ENCODE results near the gene PDK2.

Gene PDK2

DNA sequence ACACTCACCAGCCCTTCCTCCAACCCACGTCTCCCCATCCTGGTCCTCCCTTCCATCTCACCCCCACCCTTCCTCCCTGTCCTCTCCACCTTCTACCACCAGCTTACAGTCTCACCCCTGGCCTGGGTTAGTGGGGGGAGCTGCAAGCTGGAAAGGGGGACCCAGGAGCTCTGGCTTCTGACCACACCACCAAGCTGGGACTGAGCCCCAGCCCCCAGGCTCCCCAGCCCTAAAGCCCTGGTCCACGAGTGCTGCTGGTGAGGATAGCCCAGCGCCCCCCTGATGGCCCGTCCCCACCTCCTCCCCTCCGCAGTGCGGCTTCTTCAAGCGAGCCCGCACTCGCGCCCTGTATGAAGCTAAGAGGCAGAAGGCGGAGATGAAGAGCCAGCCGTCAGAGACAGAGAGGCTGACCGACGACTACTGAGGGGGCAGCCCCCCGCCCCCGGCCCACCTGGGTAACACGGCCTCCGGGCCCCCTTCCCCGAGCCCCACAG, 7.2 kb upstream of the PDK2 start:
- no peak overlapping the region for H3K4me3 ChIP-seq (ENCODE audit: low read depth, low read length)
- TF ChIP-seq, protein P1, sequence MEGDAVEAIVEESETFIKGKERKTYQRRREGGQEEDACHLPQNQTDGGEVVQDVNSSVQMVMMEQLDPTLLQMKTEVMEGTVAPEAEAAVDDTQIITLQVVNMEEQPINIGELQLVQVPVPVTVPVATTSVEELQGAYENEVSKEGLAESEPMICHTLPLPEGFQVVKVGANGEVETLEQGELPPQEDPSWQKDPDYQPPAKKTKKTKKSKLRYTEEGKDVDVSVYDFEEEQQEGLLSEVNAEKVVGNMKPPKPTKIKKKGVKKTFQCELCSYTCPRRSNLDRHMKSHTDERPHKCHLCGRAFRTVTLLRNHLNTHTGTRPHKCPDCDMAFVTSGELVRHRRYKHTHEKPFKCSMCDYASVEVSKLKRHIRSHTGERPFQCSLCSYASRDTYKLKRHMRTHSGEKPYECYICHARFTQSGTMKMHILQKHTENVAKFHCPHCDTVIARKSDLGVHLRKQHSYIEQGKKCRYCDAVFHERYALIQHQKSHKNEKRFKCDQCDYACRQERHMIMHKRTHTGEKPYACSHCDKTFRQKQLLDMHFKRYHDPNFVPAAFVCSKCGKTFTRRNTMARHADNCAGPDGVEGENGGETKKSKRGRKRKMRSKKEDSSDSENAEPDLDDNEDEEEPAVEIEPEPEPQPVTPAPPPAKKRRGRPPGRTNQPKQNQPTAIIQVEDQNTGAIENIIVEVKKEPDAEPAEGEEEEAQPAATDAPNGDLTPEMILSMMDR (IDR thresholded peaks at IDR 0.05; ENCODE audit: control insufficient read depth, extremely low read depth, insufficient read depth) = no peak
- DNase-seq (ENCODE audit: low read depth) = no peak

DNA sequence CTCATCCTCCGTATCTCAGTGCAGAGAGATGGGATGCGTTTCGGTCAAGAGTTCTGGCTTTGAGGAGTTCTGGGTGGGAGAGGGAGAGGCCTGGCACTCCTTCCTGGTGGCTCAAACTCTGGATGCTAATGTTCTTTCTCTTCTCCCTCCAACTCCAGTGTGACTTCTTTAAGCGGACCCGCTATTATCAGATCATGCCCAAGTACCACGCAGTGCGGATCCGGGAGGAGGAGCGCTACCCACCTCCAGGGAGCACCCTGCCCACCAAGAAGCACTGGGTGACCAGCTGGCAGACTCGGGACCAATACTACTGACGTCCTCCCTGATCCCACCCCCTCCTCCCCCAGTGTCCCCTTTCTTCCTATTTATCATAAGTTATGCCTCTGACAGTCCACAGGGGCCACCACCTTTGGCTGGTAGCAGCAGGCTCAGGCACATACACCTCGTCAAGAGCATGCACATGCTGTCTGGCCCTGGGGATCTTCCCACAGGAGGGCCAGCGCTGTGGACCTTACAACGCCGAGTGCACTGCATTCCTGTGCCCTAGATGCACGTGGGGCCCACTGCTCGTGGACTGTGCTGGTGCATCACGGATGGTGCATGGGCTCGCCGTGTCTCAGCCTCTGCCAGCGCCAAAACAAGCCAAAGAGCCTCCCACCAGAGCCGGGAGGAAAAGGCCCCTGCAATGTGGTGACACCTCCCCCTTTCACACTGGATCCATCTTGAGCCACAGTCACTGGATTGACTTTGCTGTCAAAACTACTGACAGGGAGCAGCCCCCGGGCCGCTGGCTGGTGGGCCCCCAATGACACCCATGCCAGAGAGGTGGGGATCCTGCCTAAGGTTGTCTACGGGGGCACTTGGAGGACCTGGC, 6.0 kb upstream of the PDK2 start:
- H3K4me3 ChIP-seq (ENCODE audit: low read depth, low read length) = no peak overlapping the region
- TF ChIP-seq, protein P1 (IDR thresholded peaks at IDR 0.05; ENCODE audit: control insufficient read depth, extremely low read depth, insufficient read depth) = no peak
- DNase-seq (ENCODE audit: low read depth) = no peak

DNA sequence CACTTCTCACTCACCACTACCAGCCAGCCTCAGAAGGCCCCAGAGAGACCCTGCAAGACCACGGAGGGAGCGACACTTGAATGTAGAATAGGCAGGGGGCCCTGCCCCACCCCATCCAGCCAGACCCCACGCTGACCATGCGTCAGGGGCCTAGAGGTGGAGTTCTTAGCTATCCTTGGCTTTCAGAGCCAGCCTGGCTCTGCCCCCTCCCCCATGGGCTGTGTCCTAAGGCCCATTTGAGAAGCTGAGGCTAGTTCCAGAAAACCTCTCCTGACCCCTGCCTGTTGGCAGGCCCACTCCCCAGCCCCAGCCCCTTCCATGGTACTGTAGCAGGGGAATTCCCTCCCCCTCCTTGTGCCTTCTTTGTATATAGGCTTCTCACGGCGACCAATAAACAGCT, 5.1 kb upstream of the PDK2 start:
- TF ChIP-seq, protein P1 (IDR thresholded peaks at IDR 0.05; ENCODE audit: control insufficient read depth, extremely low read depth, insufficient read depth) = no peak
- no peak overlapping the region for H3K4me3 ChIP-seq (ENCODE audit: low read depth, low read length)
- DNase-seq (ENCODE audit: low read depth) = no peak

DNA sequence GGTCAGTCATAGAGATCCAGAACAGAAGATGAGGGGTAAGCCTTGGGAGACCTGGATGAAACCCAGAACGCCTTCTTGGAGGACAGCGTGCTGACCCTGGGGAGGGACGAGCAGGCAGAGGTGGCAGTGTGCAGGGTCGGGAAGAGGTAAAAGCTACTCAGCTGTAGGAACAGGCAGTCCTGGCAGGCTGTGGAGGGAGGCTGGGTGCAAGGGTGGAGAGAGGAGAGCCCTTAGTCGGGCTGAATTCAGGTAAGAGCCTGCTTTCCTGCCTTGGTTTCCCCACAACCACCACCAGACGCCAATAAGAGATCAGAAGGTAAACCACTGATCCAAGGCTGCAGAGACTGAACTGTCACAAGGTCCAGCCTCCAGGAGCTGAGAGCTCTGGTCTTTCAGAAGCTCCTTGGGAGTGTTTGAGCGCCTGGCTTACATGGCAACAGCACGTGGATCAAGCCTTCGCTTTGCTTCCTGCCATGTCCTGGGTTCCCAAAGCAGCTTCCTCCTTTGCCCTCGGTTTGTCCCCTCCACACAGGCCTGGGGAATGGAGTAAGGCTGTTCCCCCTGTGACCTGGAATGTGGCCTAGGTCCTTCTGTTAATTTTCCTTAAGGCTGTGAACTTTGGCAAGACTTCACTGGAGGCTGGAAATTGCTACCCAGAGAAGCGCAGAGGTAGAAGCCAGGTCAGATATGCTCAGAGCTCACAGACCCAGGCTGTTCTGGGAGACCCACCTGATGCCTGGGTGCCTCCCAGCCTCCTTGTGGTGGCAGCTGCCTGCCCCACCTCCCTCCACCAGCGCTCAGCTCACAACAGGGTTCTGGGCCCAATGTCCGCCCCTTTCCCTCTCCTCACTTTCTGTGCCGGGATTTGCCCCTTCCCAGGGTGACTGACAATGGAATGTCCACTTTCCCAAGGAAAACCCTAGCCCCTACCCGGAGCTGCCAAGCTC, 3.9 kb upstream of the PDK2 start:
- no peak overlapping the region for H3K4me3 ChIP-seq (ENCODE audit: low read depth, low read length)
- TF ChIP-seq, protein P1 (IDR thresholded peaks at IDR 0.05; ENCODE audit: control insufficient read depth, extremely low read depth, insufficient read depth) = no peak
- DNase-seq (ENCODE audit: low read depth) = no peak

DNA sequence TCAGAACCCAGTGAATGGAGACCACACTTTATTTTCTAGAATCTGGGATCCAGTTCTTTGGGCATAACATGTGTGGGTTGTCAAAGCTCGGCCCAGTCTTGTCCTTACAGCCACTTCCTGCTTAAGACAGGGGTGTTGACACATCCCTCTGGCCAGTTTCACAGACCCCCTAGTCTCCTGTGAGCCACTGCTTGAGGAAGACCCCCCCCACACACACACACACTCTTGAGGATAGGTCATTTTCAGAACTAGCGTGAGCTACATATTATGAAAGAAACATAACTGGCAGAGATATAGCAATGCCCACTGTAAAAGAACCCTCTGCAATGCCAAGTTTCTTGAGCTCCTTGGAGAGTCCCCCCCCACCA, 3.2 kb upstream of the PDK2 start:
- TF ChIP-seq, protein P1 (IDR thresholded peaks at IDR 0.05; ENCODE audit: control insufficient read depth, extremely low read depth, insufficient read depth) = no peak
- DNase-seq (ENCODE audit: low read depth) = no peak
- H3K4me3 ChIP-seq (ENCODE audit: low read depth, low read length) = no peak overlapping the region

DNA sequence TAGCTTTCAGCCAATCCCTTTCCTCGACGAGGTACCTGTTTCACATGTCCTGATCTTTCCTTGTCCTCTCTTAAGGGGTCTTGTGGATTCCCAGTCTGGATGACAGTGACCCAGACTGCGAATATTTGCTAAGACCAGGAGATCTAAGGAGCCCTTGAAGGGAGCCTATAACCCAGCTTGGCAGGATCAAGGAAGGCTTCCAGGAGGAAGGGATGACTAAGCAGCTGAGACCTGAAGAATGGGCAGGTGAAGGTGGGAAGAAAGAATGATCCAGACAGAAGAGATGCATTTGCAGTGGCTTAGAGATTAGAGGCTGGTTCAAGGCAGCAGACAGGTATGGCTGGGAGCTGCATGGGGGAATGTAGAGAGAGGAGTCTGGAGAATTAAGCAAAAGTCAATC, 1.9 kb upstream of the PDK2 start:
- TF ChIP-seq, protein P1 (IDR thresholded peaks at IDR 0.05; ENCODE audit: control insufficient read depth, extremely low read depth, insufficient read depth) = no peak
- H3K4me3 ChIP-seq (ENCODE audit: low read depth, low read length) = no peak overlapping the region
- DNase-seq (ENCODE audit: low read depth) = no peak

All from LNCaP clone FGC (cell line).